H9 (cell line): ENCODE measurements around the gene TSPAN3. TPM values are rescaled to one million over a fixed set of nuclear protein-coding genes. Genes with fewer than 3 reads are reported as not detected.

ENCODE experiments used
- DNase-seq: peaks from one replicate; pipeline ENCODE4 v3.0.0-alpha.2; 2017
- H2AFZ ChIP-seq: one replicate; pipeline ENCODE4 v1.6.1; 2013; ENCODE audit warnings: mild to moderate bottlenecking, low read length, control low read depth, moderate library complexity
- H2AK5ac ChIP-seq: 2 replicates; pipeline ENCODE4 v1.6.1; 2013; ENCODE audit warnings: low read length, control low read depth, mixed read lengths; ENCODE audit not compliant: insufficient read length
- H2BK120ac ChIP-seq: one replicate; pipeline ENCODE4 v1.6.1; 2013; ENCODE audit warnings: low read depth, mild to moderate bottlenecking, low read length, control low read depth, inconsistent platforms; ENCODE audit not compliant: poor library complexity, severe bottlenecking
- H2BK12ac ChIP-seq: 2 replicates; pipeline ENCODE4 v1.6.1; 2013; ENCODE audit warnings: low read length, control low read depth, mixed read lengths, low read depth; ENCODE audit not compliant: insufficient read length
- H2BK15ac ChIP-seq: 2 replicates; pipeline ENCODE4 v1.6.1; 2013; ENCODE audit warnings: low read depth, low read length, control low read depth
- H2BK20ac ChIP-seq: one replicate; pipeline ENCODE4 v1.6.1; 2013; ENCODE audit warnings: low read depth, mild to moderate bottlenecking, low read length, control low read depth, inconsistent platforms; ENCODE audit not compliant: poor library complexity, severe bottlenecking
- H2BK5ac ChIP-seq: 2 replicates; pipeline ENCODE4 v1.6.1; 2013; ENCODE audit warnings: low read length, control low read depth, mixed read lengths; ENCODE audit not compliant: insufficient read length
- H3K14ac ChIP-seq: 2 replicates; pipeline ENCODE4 v1.6.1; 2013; ENCODE audit warnings: low read length, control low read depth; ENCODE audit not compliant: insufficient read depth
- H3K18ac ChIP-seq: 2 replicates; pipeline ENCODE4 v1.6.1; 2013; ENCODE audit warnings: low read depth, mild to moderate bottlenecking, mixed read lengths, low read length, control low read depth; ENCODE audit not compliant: insufficient read length
- H3K23ac ChIP-seq: 2 replicates; pipeline ENCODE4 v1.6.1; 2013; ENCODE audit warnings: low read length, control low read depth, mixed read lengths, low read depth; ENCODE audit not compliant: insufficient read length
- H3K23me2 ChIP-seq: 2 replicates; pipeline ENCODE4 v1.6.1; 2013; ENCODE audit warnings: low read depth, mild to moderate bottlenecking, mixed read lengths, low read length, control low read depth; ENCODE audit not compliant: insufficient read length, poor library complexity, severe bottlenecking
- H3K27ac ChIP-seq: 2 replicates; pipeline ENCODE4 v1.5.1; 2013; ENCODE audit warnings: low read length, control low read depth, mixed read lengths, low read depth; ENCODE audit not compliant: insufficient read length
- H3K27me3 ChIP-seq: 2 replicates; pipeline ENCODE4 v1.6.1; 2013; ENCODE audit warnings: low read length, control low read depth, inconsistent platforms; ENCODE audit not compliant: insufficient read depth
- H3K4ac ChIP-seq: 2 replicates; pipeline ENCODE4 v1.6.1; 2013; ENCODE audit warnings: low read depth, mild to moderate bottlenecking, control low read depth, inconsistent platforms, low read length, moderate library complexity
- H3K4me1 ChIP-seq: 2 replicates; pipeline ENCODE4 v1.6.1; 2013; ENCODE audit warnings: low read length, control low read depth, inconsistent platforms; ENCODE audit not compliant: insufficient read depth
- H3K4me2 ChIP-seq: 2 replicates; pipeline ENCODE4 v1.6.1; 2013; ENCODE audit warnings: low read length, control low read depth, mixed read lengths; ENCODE audit not compliant: insufficient read length, insufficient read depth
- H3K56ac ChIP-seq: 2 replicates; pipeline ENCODE4 v1.6.1; 2013; ENCODE audit warnings: low read depth, mild to moderate bottlenecking, mixed read lengths, low read length, control low read depth; ENCODE audit not compliant: insufficient read length
- H3K79me1 ChIP-seq: 2 replicates; pipeline ENCODE4 v1.6.1; 2013; ENCODE audit warnings: low read depth, mild to moderate bottlenecking, moderate library complexity, low read length, control low read depth, inconsistent platforms; ENCODE audit not compliant: insufficient read depth, poor library complexity, severe bottlenecking
- H3K79me2 ChIP-seq: 2 replicates; pipeline ENCODE4 v1.6.1; 2013; ENCODE audit warnings: low read length, control low read depth, inconsistent platforms; ENCODE audit not compliant: insufficient read depth
- H3K9ac ChIP-seq: 2 replicates; pipeline ENCODE4 v1.6.1; 2013; ENCODE audit warnings: low read length, control low read depth, mixed read lengths; ENCODE audit not compliant: insufficient read length; ENCODE audit errors: extremely low read depth
- H3K9me3 ChIP-seq: one replicate; pipeline ENCODE4 v1.6.1; 2013; ENCODE audit warnings: low read depth, low read length, inconsistent platforms; ENCODE audit not compliant: control insufficient read depth
- H3T11ph ChIP-seq: one replicate; pipeline ENCODE4 v1.6.1; 2013; ENCODE audit warnings: mild to moderate bottlenecking, low read length, control low read depth, inconsistent platforms
- H4K20me1 ChIP-seq: one replicate; pipeline ENCODE4 v1.6.1; 2013; ENCODE audit not compliant: control insufficient read depth, insufficient read length, insufficient read depth
- H4K5ac ChIP-seq: 2 replicates; pipeline ENCODE4 v1.6.1; 2013; ENCODE audit warnings: low read depth, mild to moderate bottlenecking, mixed read lengths, low read length, control low read depth; ENCODE audit not compliant: insufficient read length
- H4K8ac ChIP-seq: replicated peaks from 2 replicates; pipeline ENCODE4 v1.6.1; 2013; ENCODE audit warnings: low read length, control low read depth, mixed read lengths, low read depth; ENCODE audit not compliant: insufficient read length
- H4K91ac ChIP-seq: 2 replicates; pipeline ENCODE4 v1.6.1; 2013; ENCODE audit warnings: low read depth, mild to moderate bottlenecking, moderate library complexity, mixed read lengths, low read length, control low read depth; ENCODE audit not compliant: insufficient read length
- H3K27ac Mint-ChIP-seq, 3 experiments: 2 replicates in 2 of 3; 3 replicates in 1 of 3; pipeline ENCODE4 v1.8.0; 2020 to 2021; ENCODE audit warnings: mixed read lengths in 3 of 3, mild to moderate bottlenecking in 1 of 3, moderate library complexity in 1 of 3
- H3K27me3 Mint-ChIP-seq: 2 replicates; pipeline ENCODE4 v1.8.0; 2021; ENCODE audit warnings: low read depth, mild to moderate bottlenecking, moderate library complexity, mixed read lengths
- H3K36me3 Mint-ChIP-seq, 3 experiments: 2 replicates in 2 of 3; 3 replicates in 1 of 3; pipeline ENCODE4 v1.8.0; 2020 to 2021; ENCODE audit warnings: low read depth in 3 of 3, mixed read lengths in 3 of 3; ENCODE audit not compliant: insufficient read depth in 1 of 3
- H3K4me1 Mint-ChIP-seq, 2 experiments: 2 replicates each; pipeline ENCODE4 v1.8.0; 2020; ENCODE audit warnings: mixed read lengths in 2 of 2
- H3K4me3 Mint-ChIP-seq, 2 experiments: 2 replicates in 1 of 2; 3 replicates in 1 of 2; pipeline ENCODE4 v1.8.0; 2020 to 2021; ENCODE audit warnings: mild to moderate bottlenecking in 2 of 2, mixed read lengths in 2 of 2, moderate library complexity in 1 of 2
- H3K9me3 Mint-ChIP-seq, 2 experiments: 2 replicates in 1 of 2; 3 replicates in 1 of 2; pipeline ENCODE4 v1.8.0; 2020; ENCODE audit warnings: mild to moderate bottlenecking in 2 of 2, mixed read lengths in 2 of 2, moderate library complexity in 1 of 2
- WGBS: extraction: QIAGEN DNeasy Blood & Tissue Kit; methylation state at CpG from one replicate; pipeline ENCODE4 v1.1.7; 2013; ENCODE audit warnings: missing lambda C conversion rate, low lambda C conversion rate, mixed read lengths; ENCODE audit not compliant: insufficient read length; ENCODE audit errors: extremely low coverage; 5-methylcytosine and 5-hydroxymethylcytosine counted together
- total RNA-seq: library from RNA; stranded (reverse); gene quantifications from 2 replicates; pipeline ENCODE4 v1.2.1, GENCODE V29; 2021
- TF ChIP-seq, protein P1 (sequence below): fragments of 200-600 bp; sonication (generic); conservative IDR thresholded peaks from 3 replicates; pipeline ENCODE4 v1.8.0; 2021; ENCODE audit warnings: antibody characterized with exemption, mild to moderate bottlenecking

The TSPAN3 gene
- total RNA-seq, 1 experiment from 2014 or later: 117 TPM

DNA sequence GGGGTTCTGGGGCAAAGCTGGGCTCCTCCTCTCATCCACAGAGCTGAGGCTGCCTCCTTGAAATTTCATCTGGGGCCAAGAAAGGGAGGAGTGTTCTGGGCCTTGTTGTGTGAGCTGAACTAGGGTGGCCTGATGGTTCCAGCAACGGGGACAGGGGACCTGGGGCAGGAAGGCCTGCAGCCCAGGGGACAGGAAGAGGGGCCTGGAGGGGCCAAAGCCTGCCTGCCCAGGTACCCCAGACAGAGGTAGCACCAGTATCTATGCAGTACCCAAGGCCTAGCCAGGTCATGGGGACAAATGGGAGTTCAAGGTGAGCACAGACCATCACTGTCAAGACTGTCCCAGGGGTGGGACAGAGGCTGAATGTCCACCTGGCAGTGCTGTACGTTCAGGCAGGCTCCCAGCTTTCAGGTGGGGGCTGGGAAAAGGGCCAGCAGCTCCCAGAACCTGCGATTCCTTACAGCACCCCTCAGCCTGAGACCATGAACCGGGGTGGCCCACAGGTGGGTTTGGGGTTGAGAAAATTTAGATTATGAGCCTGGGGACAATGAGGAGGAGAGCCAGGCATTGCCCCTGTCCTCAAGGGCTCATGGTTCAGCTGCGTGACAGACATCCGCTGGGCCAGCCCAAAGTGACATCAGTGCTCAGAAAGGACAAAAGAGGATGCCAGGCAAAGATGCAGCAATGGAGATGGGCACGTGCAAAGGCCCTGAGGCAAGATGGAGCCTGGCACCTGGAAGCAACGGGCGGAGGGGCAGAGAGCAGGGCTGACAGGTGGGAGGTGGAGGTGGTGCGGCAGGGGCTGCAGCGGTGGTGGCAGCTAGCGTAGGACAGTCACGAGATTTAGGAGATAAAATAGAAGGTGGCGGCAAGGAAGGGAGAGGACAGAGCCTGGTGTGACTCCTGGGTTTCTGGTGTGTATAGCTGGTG, 48.0 kb downstream of the TSPAN3 start:
- Histone ChIP-seq H3K4ac (no peak overlapping the region), H3K4me2 (no peak overlapping the region), H2BK20ac (no peak overlapping the region), H4K5ac (no peak overlapping the region), H3K9ac (no peak overlapping the region), H3K4me1 (no peaks in the 10 kb centered on the region), H3K79me2 (no peaks in the 10 kb centered on the region), H2AK5ac (no peak overlapping the region), H2BK120ac (no peak overlapping the region), H4K8ac (no peak overlapping the region), H4K91ac (no peak overlapping the region), H3K9me3 (no peaks in the 10 kb centered on the region), H3K27ac (no peak overlapping the region), H3K18ac (no peak overlapping the region), H3K27me3 (no peaks in the 10 kb centered on the region), H2BK5ac (no peak overlapping the region), H2BK15ac (no peak overlapping the region), H4K20me1 (no peaks in the 10 kb centered on the region), H2BK12ac (no peak overlapping the region), H3K79me1 (no peaks in the 10 kb centered on the region), H3T11ph (no peak overlapping the region), H3K56ac (no peak overlapping the region), H3K23ac (no peak overlapping the region), H2AFZ (no peak overlapping the region), H3K23me2 (no peaks in the 10 kb centered on the region), H3K14ac (no peak overlapping the region)
- no peaks in the 10 kb centered on the region for H3K9me3 Mint-ChIP-seq
- peaks cover 9% of the 10 kb centered on the region for H3K27me3 Mint-ChIP-seq
- H3K36me3 Mint-ChIP-seq: no peaks in the 10 kb centered on the region; a peak in 1 of 7 replicates
- H3K4me1 Mint-ChIP-seq: peaks cover 0 to 9% of the 10 kb centered on the region in 2 experiments; a peak in 2 of 4 replicates
- no peak overlapping the region; a peak in 2 of 7 replicates for H3K27ac Mint-ChIP-seq
- no CpG with 5 or more reads among the region's 14 CpGs for WGBS
- DNase-seq: peak; percentile 18
- H3K4me3 Mint-ChIP-seq: peak overlapping the region in 1 of 2 experiments; percentile 25; a peak in 1 of 5 replicates
- TF ChIP-seq, protein P1, sequence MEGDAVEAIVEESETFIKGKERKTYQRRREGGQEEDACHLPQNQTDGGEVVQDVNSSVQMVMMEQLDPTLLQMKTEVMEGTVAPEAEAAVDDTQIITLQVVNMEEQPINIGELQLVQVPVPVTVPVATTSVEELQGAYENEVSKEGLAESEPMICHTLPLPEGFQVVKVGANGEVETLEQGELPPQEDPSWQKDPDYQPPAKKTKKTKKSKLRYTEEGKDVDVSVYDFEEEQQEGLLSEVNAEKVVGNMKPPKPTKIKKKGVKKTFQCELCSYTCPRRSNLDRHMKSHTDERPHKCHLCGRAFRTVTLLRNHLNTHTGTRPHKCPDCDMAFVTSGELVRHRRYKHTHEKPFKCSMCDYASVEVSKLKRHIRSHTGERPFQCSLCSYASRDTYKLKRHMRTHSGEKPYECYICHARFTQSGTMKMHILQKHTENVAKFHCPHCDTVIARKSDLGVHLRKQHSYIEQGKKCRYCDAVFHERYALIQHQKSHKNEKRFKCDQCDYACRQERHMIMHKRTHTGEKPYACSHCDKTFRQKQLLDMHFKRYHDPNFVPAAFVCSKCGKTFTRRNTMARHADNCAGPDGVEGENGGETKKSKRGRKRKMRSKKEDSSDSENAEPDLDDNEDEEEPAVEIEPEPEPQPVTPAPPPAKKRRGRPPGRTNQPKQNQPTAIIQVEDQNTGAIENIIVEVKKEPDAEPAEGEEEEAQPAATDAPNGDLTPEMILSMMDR: no peak
